Stimulated activated CD8-positive, alpha-beta memory T cell treated with anti-CD3 and anti-CD28 coated beads, Interleukin-15, amount 100 ng/mL, for 48 hours (primary cell): ENCODE results near the gene MRPL30.
"Not testable (repeated sequence)": the region's sequence is repeated elsewhere in the genome, so short reads cannot be mapped to it uniquely, and the experiment has no call there.

Source experiments
- DNase-seq, 2 donors: peaks; one replicate each; pipeline ENCODE4 v3.0.0-alpha.2; 2020; ENCODE audit warnings: low read depth in 2 of 2

Gene MRPL30

GRCh38 chr2:99184811-99185210, 3.8 kb downstream of the MRPL30 start:
- no peak for DNase-seq

DNA sequence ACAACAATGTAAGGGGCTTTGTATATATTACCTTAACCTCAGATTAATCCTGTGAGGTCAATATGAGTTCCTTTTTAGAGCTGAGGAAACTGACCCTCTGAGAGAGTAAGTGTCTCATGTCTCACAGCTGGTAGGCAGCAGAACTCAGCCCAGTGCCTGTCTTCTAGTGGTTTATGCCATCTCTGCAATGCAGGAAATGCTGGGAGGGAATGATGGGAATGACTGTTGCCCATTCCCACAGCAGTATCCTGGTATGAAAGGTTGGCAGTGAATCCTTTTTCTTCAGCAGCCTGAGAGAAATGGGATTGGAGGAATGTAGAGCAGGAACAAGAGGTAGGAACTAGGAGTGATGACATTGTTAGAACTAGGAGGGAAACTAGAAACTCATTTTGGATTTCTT, 6.0 kb downstream of the MRPL30 start:
- DNase-seq = no peak

GRCh38 chr2:99188357-99188756, 7.4 kb downstream of the MRPL30 start:
- no peak for DNase-seq

- DNase-seq = no peak
Measured at GRCh38 chr2:99190548-99190947, 9.6 kb downstream of the MRPL30 start.

DNA sequence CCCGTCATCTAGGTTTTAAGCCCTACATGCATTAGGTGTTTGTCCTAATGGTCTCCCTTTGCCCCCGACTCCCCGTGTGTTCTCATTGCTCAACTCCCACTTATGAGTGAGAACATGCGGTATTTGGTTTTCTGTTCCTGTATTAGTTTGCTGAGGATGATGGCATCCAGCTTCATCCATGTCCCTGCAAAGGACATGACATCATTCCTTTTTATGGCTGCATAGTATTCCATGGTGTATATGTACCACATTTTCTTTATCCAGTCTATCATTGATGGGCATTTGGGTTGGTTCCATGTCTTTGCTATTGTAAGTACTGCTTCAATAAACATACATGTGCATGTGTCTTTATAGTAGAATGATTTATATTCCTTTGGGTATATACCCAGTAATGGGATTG, 11.4 kb downstream of the MRPL30 start:
- DNase-seq = not testable (repeated sequence)

- DNase-seq = no peak
Measured at GRCh38 chr2:99198103-99198841, 17.3 kb downstream of the MRPL30 start.

GRCh38 chr2:99200076-99200800, 19.3 kb downstream of the MRPL30 start:
- DNase-seq = no peak

- no peak for DNase-seq
Measured at GRCh38 chr2:99201959-99202678, 21.1 kb downstream of the MRPL30 start.

- no peak for DNase-seq
Measured at GRCh38 chr2:99205491-99205890, 24.5 kb downstream of the MRPL30 start.

GRCh38 chr2:99216096-99216495, 35.1 kb downstream of the MRPL30 start:
- DNase-seq = no peak

DNA sequence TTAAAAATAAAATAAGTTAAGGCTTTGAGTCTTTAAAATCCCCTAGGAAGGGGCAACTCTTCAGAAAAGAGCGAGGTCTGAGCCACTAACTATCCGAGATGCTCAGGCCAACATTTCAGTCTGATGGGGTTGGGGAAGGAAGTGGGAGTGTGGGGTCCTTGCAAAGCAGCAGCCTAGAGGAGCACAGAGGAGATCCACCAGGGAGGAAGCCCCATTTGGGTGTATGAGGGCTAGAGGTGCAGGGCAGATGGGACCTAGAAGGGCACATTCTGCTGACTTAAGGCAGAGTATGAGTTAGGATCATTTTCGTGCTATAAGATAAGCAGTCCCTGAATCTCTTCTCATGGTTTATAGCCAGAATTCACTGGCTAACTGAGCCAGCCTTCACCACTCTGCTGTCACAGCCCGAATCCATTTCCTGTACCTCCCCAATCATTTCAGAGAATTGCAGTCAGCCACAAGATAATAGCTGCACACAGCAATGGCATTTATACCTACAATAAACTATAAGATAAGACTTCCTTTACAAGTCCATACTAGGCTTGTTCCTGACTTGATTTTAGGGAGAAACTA, 37.0 kb downstream of the MRPL30 start:
- no peak for DNase-seq

DNA sequence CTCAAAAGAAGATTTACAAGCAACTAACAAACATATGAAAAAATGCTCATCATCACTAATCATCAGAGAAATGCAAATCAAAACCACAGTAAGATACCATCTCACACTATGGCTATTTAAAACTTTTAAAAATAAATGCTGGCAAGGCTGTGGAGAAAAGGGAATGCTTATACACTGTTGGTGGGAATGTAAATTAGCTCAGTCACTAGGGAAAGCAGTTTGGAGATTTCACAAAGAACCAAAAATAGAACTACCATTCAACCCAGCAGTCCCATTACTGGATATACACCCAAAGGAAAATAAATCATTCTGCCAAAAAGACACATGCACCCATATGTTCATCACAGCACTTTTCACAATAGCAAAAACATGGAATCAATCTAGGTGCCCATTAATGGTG, 52.2 kb downstream of the MRPL30 start:
- not testable (repeated sequence) for DNase-seq

- no peak for DNase-seq
Measured at GRCh38 chr2:99238599-99238998, 57.6 kb downstream of the MRPL30 start.

DNA sequence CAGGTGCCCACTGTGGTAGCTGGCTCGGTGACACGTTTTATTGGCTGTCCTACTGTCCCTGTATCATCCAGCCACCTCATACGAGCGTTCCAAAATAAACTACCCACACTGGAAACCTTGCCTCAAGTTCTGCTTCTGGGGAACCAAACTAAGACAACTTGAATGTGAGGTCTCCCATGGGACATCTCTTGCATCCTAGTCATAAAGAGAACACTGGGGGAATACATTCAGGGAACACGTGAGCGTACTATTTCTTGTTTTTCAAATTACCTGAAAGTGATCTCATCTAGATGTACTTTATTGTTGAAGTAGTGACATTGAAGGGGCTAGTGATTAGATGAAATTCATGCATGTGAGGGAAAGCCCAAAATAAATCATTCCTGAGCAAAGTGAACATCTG, 59.4 kb downstream of the MRPL30 start:
- no peak for DNase-seq

GRCh38 chr2:99242151-99242550, 61.2 kb downstream of the MRPL30 start:
- no peak for DNase-seq
